ENCODE measurements around the gene HSPBP1. TPM values are rescaled to one million over a fixed set of nuclear protein-coding genes. Genes with fewer than 3 reads are reported as not detected.
A peak's percentile ranks its signal among the peaks of the same experiment; 100 is the strongest.

The HSPBP1 gene
- total and polyA plus RNA-seq, 2 of the 13 experiments (the other 11 are each of a cell fraction or from before 2014, with no cell fraction given) = 22.3 to 33.7 TPM

GRCh38 chr19:55258828-55259539 lies 20.9 kb downstream of the HSPBP1 start, which contains the start of gene PPP6R1 (continued):
- TF ChIP-seq CEBPZ (IDR thresholded peaks at IDR 0.05; ENCODE audit: low read length) = no peak
- TF ChIP-seq HNRNPK (IDR thresholded peaks at IDR 0.05; ENCODE audit: low read depth, low read length, poor library complexity, severe bottlenecking) = peak; percentile 79
- TF ChIP-seq ZFP1 (CRISPR knock-in tag; IDR thresholded peaks at IDR 0.05) = peak; percentile 93
- peak; percentile 85 for TF ChIP-seq KDM2A (CRISPR knock-in tag; IDR thresholded peaks at IDR 0.05; ENCODE audit: borderline replicate concordance, low read depth)
- TF ChIP-seq SMAD3 (CRISPR knock-in tag; IDR thresholded peaks at IDR 0.05) = peak; percentile 78; the same call in 1 of the 2 replicates
- peak; percentile 89; the same call in 1 of the 2 replicates for TF ChIP-seq MIER3 (CRISPR knock-in tag; IDR thresholded peaks at IDR 0.05; ENCODE audit: borderline replicate concordance)
- TF ChIP-seq POLR2AphosphoS2 (IDR thresholded peaks at IDR 0.05; ENCODE audit: low read depth, low read length) = no peak
- no peak for TF ChIP-seq NPAS2 (CRISPR knock-in tag; IDR thresholded peaks at IDR 0.05; ENCODE audit: borderline replicate concordance)
- no peak for TF ChIP-seq ZNF577 (CRISPR knock-in tag; IDR thresholded peaks at IDR 0.05; ENCODE audit: borderline replicate concordance, low read depth)
- TF ChIP-seq DMAP1 (CRISPR knock-in tag; IDR thresholded peaks at IDR 0.05) = peak; percentile 51
- TF ChIP-seq LRRFIP1 (CRISPR knock-in tag; conservative IDR thresholded peaks at IDR 0.05) = peak; percentile 90; the same call in 1 of the 2 replicates
- TF ChIP-seq ZNF788 (CRISPR knock-in tag; IDR thresholded peaks at IDR 0.05; ENCODE audit: borderline replicate concordance) = peak; percentile 87; the same call in 1 of the 2 replicates
- TF ChIP-seq, protein P1, sequence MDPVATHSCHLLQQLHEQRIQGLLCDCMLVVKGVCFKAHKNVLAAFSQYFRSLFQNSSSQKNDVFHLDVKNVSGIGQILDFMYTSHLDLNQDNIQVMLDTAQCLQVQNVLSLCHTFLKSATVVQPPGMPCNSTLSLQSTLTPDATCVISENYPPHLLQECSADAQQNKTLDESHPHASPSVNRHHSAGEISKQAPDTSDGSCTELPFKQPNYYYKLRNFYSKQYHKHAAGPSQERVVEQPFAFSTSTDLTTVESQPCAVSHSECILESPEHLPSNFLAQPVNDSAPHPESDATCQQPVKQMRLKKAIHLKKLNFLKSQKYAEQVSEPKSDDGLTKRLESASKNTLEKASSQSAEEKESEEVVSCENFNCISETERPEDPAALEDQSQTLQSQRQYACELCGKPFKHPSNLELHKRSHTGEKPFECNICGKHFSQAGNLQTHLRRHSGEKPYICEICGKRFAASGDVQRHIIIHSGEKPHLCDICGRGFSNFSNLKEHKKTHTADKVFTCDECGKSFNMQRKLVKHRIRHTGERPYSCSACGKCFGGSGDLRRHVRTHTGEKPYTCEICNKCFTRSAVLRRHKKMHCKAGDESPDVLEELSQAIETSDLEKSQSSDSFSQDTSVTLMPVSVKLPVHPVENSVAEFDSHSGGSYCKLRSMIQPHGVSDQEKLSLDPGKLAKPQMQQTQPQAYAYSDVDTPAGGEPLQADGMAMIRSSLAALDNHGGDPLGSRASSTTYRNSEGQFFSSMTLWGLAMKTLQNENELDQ (CRISPR knock-in tag; IDR thresholded peaks at IDR 0.05; ENCODE audit: borderline replicate concordance) = no peak
- TF ChIP-seq ZSCAN25 (CRISPR knock-in tag; IDR thresholded peaks at IDR 0.05) = no peak; the same call in 1 of the 2 replicates
- no peak for TF ChIP-seq ZNF326 (CRISPR knock-in tag; IDR thresholded peaks at IDR 0.05; ENCODE audit: borderline replicate concordance)
- TF ChIP-seq AKAP8 (CRISPR knock-in tag; IDR thresholded peaks at IDR 0.05) = 0 out of 2 replicates have a peak, but pooled peaks have one; percentile 70
- peak; percentile 22; the same call in 1 of the 2 replicates for TF ChIP-seq ZNF550 (CRISPR knock-in tag; IDR thresholded peaks at IDR 0.05; ENCODE audit: borderline replicate concordance)
- peak; percentile 88; the same call in 1 of the 3 replicates for TF ChIP-seq MXI1 (IDR thresholded peaks at IDR 0.05; ENCODE audit: borderline replicate concordance, low read depth, low read length)
- peak; percentile 66 for TF ChIP-seq DR1 (CRISPR knock-in tag; IDR thresholded peaks at IDR 0.05)
- TF ChIP-seq STAT5B (CRISPR knock-in tag; IDR thresholded peaks at IDR 0.05) = no peak

Measured in HepG2 (cell line).